Heart right ventricle (tissue), 16 donors: ENCODE data around the gene SVEP1. TPM values are rescaled to one million over a fixed set of nuclear protein-coding genes. Genes with fewer than 3 reads are reported as not detected.

Experiments used
- ATAC-seq, 8 donors: fragments of 200-7000 bp; cut with Tn5 transposase; one replicate each; pipeline ENCODE4 v1.9.1; 2020; ENCODE audit warnings: mild to moderate bottlenecking in 8 of 8, moderate library complexity in 8 of 8, moderate number of reproducible peaks in 1 of 8
- DNase-seq, 2 donors: peaks; one replicate each; pipeline ENCODE4 v3.0.0-alpha.2; 2020
- H3K27ac ChIP-seq, 10 donors: fragments of 200-600 bp; sonication (generic) in 2 of 10; one replicate each; pipeline versions ENCODE4 v1.5.0 to v1.8.0; 2020 to 2022; ENCODE audit warnings: mild to moderate bottlenecking in 3 of 10
- H3K27me3 ChIP-seq, 7 donors: fragments of 200-600 bp; one replicate each; pipeline ENCODE4 v1.8.0; 2021 to 2022; ENCODE audit warnings: mild to moderate bottlenecking in 2 of 7
- H3K36me3 ChIP-seq, 9 donors: fragments of 200-600 bp; sonication (generic) in 1 of 9; one replicate each; pipeline versions ENCODE4 v1.5.0 to v1.8.0; 2020 to 2022; ENCODE audit warnings: mild to moderate bottlenecking in 2 of 9
- H3K4me1 ChIP-seq, 9 donors: fragments of 200-600 bp; sonication (generic) in 1 of 9; one replicate each; pipeline versions ENCODE4 v1.5.0 to v1.8.0; 2020 to 2022; ENCODE audit warnings: mild to moderate bottlenecking in 4 of 9
- H3K4me3 ChIP-seq, 10 donors: fragments of 200-600 bp; sonication (generic) in 2 of 10; one replicate each; pipeline versions ENCODE4 v1.5.0 to v1.8.0; 2020 to 2022; ENCODE audit warnings: mild to moderate bottlenecking in 7 of 10, moderate library complexity in 2 of 10
- H3K9me3 ChIP-seq, 11 donors: fragments of 200-600 bp in 10 of 11; sonication (generic) in 2 of 11; one replicate each; pipeline versions ENCODE4 v1.5.0 to v1.8.0; 2013 to 2022; ENCODE audit warnings: mild to moderate bottlenecking in 2 of 11, control low read depth in 1 of 11, moderate library complexity in 1 of 11
- WGBS, 2 donors: extraction: QIAGEN DNeasy Blood & Tissue Kit; methylation state at CpG; one replicate each; pipeline ENCODE4 v1.1.7; 2013; ENCODE audit warnings: inconsistent platforms in 1 of 2; 5-methylcytosine and 5-hydroxymethylcytosine counted together
- intact Hi-C, 10 donors: fragments of 100-400 bp; cut with DNase I; formaldehyde crosslinking; loops; one replicate each; pipeline versions ENCODE4 v1.11.1 to v1.14.2; 2022
- polyA plus RNA-seq, 2 donors: library from polyadenylated mRNA; stranded (reverse); fragments of 200-250 nt; gene quantifications; one replicate each; pipeline ENCODE4 v1.2.3, GENCODE V29; 2013
- total RNA-seq, 10 donors: library from RNA; stranded (reverse); fragmentation: NEBNext Ultra II Directional in 3 of 10; extraction: Animal tissue kit (Norgen Biotek cat#: 25700) in 3 of 10; gene quantifications; one replicate each; pipeline versions ENCODE4 v1.2.1 to v1.2.4, GENCODE V29; 2021 to 2023
- TF ChIP-seq, protein P1 (sequence below), 9 donors: fragments of 200-600 bp; sonication (generic) in 2 of 9; IDR thresholded peaks; one replicate each; pipeline versions ENCODE4 v1.5.0 to v1.8.0; 2021 to 2022; ENCODE audit warnings: antibody characterized with exemption in 9 of 9, mild to moderate bottlenecking in 5 of 9, moderate library complexity in 1 of 9
- donor health status: Arrhythmogenic right ventricular cardiomyopathy.
- donor health status: ischemic (EF 13 %, LVEDD 7.1; RV severe dilation, severe dysfunction).
- donor health status: healthy with polysubstance abuse.
- donor health status: DM: no; HTN: yes; CAD: no.
- donor health status: DM: no; HTN: no; CAD: no.
- donor health status: ischemic (EF 25% LVEDD 6.9; RV normal size, moderate dysfunction).
- donor health status: ischemic (EF 25% LVEDD 5.7; RV mildly dilated, moderate dysfunction).
- donor health status: healthy.
- donor health status: DM: yes; HTN: yes; CAD: no.
- donor health status: Ischemic cardiomyopathy.
- donor health status: ischemic (EF 35%, LVEDD 5.7; RV mildly dilated, moderate dysfunction).
- donor health status: nonischemic (EF 11% LVEDD 7.7; RV severe dilation, severe dysfunction).
- donor health status: DM: yes; HTN: yes; CAD: no.
- donor health status: PGD.
- donor health status: ischemic (EF 29% LVEDD 5.4; RV normal size, mild dysfunction).
- donor health status: nonischemic (EF 23%, LVEDD 6.1; RV moderate dilation, normal function).

Gene SVEP1
- total and polyA plus RNA-seq, 12 donors = 0.66 to 16.4 (median 6.3) TPM

DNA sequence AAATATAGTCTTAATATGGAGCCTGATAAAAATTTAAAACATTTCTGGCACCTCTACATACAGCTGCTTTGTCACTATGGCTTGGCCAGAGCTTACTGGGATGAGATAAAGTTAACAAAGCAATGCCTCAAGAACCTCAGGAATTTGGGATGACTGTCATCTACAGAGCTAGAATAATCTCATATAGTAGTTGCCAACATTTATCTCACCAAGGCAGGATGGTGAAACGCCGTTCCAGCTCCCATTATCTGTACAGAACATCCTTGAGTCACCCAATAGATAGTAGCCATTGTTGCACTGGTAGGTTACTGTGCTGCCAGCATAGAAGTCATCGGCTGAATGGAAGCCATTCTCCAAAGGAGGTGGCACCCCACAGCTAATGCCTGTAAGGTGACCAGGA lies 147.3 kb downstream of the SVEP1 start:
- H3K36me3 ChIP-seq = peaks cover 0 to 49% (median 0%) of the 10 kb centered on the region in 9 donors
- intact Hi-C loops = no loop called here

DNA sequence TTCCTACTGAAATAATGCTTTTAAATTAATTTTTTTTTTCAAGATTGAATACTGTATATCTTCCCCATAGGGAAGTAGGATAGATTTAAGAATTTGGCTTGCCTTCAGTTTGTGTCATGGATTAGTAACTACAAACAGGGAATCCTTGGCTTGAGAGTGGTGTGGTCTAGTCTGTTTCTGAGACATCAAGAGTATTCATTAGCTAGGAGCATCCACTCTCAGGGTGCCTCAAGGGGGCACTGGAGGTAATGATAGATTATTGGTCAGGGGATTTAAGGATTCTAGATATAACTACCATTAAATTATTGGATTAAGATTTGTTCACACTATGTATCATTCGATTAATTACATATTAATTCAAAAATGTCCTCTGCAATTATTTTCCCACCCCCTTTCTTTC lies 150.1 kb downstream of the SVEP1 start:
- H3K27me3 ChIP-seq = no peaks in the 10 kb centered on the region
- 91 to 95% methylated on average over 1 of the region's 1 CpG for WGBS, 2 donors
- intact Hi-C loops = no loop called here
- TF ChIP-seq, protein P1, sequence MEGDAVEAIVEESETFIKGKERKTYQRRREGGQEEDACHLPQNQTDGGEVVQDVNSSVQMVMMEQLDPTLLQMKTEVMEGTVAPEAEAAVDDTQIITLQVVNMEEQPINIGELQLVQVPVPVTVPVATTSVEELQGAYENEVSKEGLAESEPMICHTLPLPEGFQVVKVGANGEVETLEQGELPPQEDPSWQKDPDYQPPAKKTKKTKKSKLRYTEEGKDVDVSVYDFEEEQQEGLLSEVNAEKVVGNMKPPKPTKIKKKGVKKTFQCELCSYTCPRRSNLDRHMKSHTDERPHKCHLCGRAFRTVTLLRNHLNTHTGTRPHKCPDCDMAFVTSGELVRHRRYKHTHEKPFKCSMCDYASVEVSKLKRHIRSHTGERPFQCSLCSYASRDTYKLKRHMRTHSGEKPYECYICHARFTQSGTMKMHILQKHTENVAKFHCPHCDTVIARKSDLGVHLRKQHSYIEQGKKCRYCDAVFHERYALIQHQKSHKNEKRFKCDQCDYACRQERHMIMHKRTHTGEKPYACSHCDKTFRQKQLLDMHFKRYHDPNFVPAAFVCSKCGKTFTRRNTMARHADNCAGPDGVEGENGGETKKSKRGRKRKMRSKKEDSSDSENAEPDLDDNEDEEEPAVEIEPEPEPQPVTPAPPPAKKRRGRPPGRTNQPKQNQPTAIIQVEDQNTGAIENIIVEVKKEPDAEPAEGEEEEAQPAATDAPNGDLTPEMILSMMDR (IDR thresholded peaks at IDR 0.05) = no peak
- DNase-seq (no peak), ATAC-seq (no peak)
- H3K4me3 ChIP-seq = no peak overlapping the region
- no peaks in the 10 kb centered on the region for H3K4me1 ChIP-seq
- H3K36me3 ChIP-seq = peaks cover 0 to 49% (median 0%) of the 10 kb centered on the region in 9 donors
- H3K27ac ChIP-seq = no peak overlapping the region
- H3K9me3 ChIP-seq = no peaks in the 10 kb centered on the region

More for the DNA sequence above, 147.3 kb downstream of the SVEP1 start:
- H3K27me3 ChIP-seq = no peaks in the 10 kb centered on the region
- 37 to 43% methylated on average over 3 of the region's 3 CpGs for WGBS, 2 donors
- no peak for ATAC-seq
- no peaks in the 10 kb centered on the region for H3K4me1 ChIP-seq
- TF ChIP-seq, protein P1 (IDR thresholded peaks at IDR 0.05) = no peak
- DNase-seq = no peak
- no peaks in the 10 kb centered on the region for H3K9me3 ChIP-seq
- no peak overlapping the region for H3K27ac ChIP-seq
- H3K4me3 ChIP-seq = no peak overlapping the region

DNA sequence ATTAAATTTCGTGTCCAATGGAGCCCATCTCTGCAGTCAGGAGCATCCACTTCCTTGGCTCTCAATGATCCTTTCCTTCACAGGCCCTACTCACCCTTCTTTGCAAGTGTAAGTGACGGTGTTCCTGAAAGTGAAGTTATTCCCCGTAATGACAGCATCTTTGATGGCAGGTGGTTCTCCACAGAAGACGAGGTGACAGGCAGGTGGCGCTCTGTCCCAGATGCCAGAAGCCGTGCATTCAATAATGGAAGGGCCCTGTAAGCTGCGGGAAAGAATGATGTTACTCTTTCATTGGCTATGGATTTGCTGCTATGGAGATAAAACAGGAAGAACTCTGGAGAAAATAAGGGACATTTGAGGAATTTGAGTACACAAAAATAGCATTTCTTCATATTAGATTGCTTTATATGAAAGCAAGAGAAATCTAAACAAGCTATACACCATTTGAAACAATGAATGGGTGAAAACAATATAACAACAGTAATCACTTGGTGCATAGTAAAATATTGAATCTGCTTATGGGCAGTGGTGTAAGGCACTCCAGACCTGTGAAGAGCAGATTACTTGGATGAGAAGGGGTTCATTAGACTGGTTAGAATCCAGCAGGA lies 151.9 kb downstream of the SVEP1 start:
- no peaks in the 10 kb centered on the region for H3K9me3 ChIP-seq
- H3K27ac ChIP-seq = no peak overlapping the region
- no peak overlapping the region for H3K4me3 ChIP-seq
- intact Hi-C loops = no loop called here
- no peaks in the 10 kb centered on the region for H3K27me3 ChIP-seq
- H3K4me1 ChIP-seq = no peaks in the 10 kb centered on the region
- TF ChIP-seq, protein P1 (IDR thresholded peaks at IDR 0.05) = peak in 6 of 9 donors; percentile 22 to 57 (median 38)
- ATAC-seq = peak in 1 of 8 donors; percentile 10
- DNase-seq = peak; percentile 10 to 35
- 31 to 39% methylated on average over 7 of the region's 7 CpGs for WGBS, 2 donors
- peaks cover 0 to 37% (median 0%) of the 10 kb centered on the region in 9 donors for H3K36me3 ChIP-seq

DNA sequence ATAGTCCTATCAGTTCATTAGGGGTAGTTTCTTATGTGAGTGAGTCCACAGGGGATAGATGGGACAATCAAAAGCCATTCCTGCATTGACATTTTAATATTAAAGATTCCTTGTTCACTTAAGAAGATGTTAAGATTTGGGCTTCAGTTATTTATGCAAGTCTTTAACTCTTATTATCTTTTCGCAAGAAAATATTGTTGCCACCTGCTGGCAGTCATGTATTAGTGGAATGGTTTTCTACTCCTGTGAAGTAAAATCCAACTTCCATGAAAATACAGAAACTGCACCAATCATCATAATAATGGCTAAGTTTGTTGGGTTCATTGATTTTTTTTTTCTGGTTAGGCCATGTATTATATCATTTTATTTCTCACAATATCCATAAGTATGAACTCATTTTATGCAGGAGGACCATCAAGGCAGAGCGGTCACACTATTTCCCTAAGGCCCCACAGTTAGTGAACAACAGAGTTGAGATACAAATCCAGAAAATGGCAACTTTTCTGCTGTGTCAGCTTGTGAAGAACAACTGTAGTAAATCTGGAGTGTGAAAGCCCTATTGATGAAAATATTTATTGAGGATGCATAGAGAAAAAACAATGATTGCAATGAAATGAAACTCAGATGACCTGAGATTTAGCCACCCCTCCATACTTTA lies 153.4 kb downstream of the SVEP1 start:
- Histone ChIP-seq H3K27me3 (no peaks in the 10 kb centered on the region), H3K4me1 (no peaks in the 10 kb centered on the region), H3K27ac (no peak overlapping the region), H3K9me3 (no peaks in the 10 kb centered on the region), H3K36me3 (peaks cover 0 to 24% (median 0%) of the 10 kb centered on the region in 9 donors), H3K4me3 (no peak overlapping the region)
- no peak for ATAC-seq
- 84 to 91% methylated on average over 2 of the region's 2 CpGs for WGBS, 2 donors
- DNase-seq = no peak
- TF ChIP-seq, protein P1 (IDR thresholded peaks at IDR 0.05) = peak in 4 of 9 donors; percentile 12 to 21 (median 19)
- intact Hi-C loops = no loop called here
